ENCODE results near the gene TSC2.

Gene TSC2

DNA sequence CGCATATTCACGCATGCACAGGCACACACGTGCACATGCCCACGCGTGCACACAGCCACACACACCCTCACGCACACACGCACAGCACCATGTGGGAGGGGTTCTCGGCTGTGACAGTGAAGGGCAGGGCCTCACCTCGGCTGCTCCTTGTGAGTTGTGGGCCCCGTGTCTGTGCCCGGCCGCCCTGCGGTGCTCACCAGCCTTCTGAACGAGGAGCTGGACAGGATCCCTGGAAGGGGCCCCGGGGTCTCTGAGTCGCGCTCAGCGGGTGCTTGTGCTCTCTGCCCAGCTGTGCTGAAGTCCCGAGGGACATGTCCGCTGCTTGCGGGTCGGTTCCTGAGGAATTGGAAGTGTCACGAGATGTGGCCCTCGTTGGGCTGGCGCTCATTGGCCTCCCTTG is 16.1 kb downstream of the TSC2 start:
- in situ Hi-C loops (cut with MboI; ENCODE audit: low sequenced_read_pairs) = no loop called here

DNA sequence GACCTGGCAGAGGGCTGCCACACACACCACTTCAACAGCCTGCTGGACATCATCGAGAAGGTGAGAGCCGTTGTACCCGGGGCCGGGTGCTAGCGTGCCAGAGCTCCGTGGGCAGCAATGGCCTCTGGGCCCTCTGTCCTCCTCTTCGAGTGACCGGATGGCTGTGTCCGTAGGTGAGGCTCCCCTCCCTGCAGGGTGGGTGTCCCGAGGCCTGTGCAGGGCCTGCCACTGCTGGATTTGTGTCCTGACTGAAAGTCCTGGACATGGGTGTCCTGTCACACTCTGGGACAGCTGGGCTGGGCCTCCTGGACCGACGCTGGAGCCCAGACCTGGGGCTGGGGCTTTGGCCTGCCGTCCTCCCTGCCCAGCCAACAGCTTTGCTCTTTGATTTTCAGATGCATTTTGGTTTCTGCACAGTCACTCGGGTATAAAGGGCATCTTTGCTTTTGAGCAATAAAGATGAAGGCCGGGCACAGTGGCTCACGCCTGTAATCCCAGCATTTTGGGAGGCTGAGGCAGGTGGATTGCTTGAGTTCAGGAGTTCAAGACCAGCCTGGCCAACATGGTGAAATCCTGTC is 16.7 kb downstream of the TSC2 start:
- in situ Hi-C loops (cut with MboI; ENCODE audit: low sequenced_read_pairs) = no loop called here

DNA sequence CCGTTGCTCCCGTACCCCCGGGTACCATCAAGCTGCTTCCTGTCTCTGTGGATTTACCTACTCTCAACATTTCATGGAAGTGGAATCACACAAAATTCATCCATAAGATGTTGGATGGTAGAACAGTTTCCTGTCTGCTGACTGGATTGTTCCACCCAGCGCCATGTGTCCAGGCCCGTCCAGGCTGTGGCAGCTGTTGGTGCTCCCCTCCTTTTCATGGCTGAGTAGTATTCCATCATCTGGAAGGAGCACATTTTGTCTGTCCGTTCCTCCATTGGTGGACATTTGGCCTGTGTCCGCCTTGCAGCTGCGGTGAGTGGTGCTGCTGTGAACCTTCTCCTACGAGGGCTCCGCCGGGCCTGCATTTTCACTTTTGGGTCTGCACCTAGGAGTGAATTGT is 18.4 kb downstream of the TSC2 start:
- in situ Hi-C loops (cut with MboI; ENCODE audit: low sequenced_read_pairs) = no loop called here

DNA sequence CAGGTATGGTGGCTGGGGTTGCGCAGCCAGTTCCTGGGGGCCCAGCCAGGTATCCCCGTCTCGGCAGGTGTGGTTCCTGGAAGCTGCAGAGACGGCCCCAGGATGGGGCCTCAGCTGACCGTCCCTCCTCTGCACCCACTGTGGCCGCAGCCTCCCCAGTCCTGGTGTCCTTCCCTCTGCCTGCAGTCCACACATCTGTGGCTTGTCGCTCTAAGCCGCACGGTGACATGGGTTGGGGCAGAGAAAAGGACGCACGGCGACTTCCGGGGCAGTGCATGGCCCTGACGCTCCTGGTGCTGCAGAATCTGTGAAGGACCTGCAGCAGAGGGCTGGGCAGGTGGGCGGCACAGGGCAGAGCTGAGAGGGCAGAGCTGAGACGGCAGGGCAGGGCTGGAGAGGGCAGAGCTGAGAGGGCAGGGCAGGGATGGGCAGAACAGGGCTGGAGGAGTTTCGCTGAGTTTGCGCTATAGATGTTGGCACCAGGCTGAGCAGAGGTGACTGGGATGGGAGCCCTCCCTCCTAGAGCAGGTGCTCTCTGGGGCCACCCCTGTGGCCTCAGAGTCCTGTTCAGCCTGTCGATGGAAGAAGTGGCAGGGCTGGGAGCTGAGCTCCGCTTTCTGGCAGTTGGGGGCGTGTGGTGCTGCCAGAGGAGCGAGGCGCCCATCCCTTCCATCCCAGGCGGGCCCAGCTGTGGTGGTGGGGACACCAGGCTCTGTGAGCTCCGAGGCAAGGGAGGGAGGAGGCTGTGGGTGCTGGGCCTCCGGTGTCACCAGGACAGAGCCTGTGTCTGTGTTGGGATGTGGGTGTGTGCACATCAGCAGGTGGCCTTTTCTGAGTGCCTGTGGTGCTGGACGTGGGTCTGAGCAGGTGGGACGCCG is 23.0 kb downstream of the TSC2 start:
- in situ Hi-C loops (cut with MboI; ENCODE audit: low sequenced_read_pairs) = no loop called here

DNA sequence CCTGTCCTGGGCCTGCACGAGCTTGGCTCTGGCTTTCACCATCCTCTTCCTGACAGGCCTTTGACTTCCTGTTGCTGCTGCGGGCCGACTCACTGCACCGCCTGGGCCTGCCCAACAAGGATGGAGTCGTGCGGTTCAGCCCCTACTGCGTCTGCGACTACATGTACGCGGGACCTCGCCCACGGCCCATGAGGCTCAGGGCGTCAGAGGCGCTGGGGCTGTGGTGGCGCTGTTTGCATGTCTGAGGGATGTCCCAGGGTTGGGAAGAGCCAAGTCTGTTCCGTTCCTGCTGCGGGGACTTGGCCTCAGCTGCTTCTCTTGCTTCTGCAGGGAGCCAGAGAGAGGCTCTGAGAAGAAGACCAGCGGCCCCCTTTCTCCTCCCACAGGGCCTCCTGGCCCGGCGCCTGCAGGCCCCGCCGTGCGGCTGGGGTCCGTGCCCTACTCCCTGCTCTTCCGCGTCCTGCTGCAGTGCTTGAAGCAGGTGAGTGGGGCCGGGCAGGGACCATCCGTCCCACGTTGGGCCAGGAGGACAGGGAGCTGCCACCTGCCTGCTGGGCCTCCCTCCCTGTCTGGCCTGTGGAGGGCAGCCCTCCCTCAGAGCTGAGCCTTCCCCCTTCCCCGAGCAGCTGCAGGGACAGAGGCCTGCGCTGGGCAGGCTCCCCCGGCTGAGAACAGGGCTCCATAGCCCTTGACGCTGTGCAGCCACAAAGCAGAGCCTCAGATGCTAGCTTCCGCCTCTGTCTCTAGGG is 23.8 kb downstream of the TSC2 start:
- in situ Hi-C loops (cut with MboI; ENCODE audit: low sequenced_read_pairs) = no loop called here

DNA sequence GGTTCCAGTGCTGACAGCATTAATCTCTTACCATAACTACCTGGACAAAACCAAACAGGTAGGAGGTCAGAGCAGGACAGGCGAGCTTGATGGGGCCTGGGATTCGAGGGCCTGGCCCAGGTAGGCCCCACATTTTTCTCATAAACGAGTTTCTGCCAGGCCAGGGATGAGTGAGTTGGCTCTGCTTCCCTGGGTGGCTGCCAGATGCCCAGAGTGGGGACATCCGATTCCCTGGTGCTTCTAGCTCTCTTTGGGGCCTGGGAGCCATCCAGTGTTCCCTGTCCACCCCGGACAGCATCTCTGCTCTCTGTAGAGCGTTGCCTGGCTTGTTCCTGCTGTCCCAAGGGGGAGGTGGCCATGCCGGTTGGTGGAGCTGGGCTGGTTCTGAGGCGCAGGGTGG is 25.1 kb downstream of the TSC2 start:
- in situ Hi-C loops (cut with MboI; ENCODE audit: low sequenced_read_pairs) = no loop called here

DNA sequence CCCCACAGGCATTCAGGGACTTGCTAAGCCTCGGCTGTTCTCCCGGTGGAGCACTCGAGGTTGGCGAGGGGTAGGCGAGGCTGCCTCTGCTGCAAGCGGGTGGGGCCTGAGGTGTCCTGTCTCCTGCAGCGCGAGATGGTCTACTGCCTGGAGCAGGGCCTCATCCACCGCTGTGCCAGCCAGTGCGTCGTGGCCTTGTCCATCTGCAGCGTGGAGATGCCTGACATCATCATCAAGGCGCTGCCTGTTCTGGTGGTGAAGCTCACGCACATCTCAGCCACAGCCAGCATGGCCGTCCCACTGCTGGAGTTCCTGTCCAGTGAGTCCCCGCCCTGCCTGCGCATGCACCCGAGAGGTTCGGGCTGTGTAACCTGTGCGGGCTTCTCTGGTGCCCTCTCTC is 26.3 kb downstream of the TSC2 start:
- in situ Hi-C loops (cut with MboI; ENCODE audit: low sequenced_read_pairs) = no loop called here

DNA sequence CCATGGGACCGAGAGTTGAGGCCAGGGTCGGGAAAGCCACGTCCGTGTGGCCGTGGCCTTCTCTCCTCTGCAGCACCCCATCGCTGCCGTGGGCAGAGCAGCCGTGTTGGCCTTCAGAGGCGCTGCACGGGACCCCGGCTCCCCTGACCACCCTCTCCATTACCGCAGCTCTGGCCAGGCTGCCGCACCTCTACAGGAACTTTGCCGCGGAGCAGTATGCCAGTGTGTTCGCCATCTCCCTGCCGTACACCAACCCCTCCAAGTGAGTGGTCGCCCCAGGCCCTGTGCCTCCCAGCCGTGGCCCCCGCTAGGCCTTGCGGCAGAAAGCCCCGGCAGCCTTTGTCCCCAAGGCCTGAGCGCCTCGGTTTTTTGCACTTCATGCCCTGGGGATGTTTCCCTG is 27.8 kb downstream of the TSC2 start:
- in situ Hi-C loops (cut with MboI; ENCODE audit: low sequenced_read_pairs) = no loop called here

DNA sequence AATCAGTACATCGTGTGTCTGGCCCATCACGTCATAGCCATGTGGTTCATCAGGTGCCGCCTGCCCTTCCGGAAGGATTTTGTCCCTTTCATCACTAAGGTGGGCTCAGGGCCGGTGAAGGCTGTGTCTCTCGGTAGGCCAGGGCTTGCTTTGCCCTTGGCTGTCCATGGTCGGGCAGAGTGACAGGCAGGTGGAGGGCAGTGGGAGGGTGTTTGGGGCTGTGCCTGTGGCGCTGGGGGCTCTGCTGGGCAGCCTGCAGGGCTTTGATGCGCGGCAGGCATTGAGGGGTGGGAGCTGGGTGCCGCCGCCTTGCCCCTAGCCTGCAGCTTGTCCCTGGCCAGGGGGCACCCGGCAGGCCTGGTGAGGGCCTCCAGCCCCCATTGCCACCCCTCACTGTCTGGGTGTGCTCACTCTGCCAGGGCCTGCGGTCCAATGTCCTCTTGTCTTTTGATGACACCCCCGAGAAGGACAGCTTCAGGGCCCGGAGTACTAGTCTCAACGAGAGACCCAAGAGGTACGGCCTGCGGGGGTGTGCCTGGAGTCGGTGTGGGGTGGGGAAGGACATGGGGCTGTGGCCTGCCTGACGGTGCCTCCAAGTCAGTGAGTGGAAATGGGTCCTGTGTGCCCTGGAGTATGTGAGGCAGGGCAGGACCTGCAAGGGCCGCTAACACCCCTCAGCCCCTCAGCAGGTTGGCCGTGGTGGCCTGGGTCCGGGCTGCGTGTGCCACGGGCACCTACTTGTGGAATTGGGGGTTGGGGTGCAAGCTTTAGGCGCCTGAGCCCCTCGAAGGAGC is 28.5 kb downstream of the TSC2 start:
- in situ Hi-C loops (cut with MboI; ENCODE audit: low sequenced_read_pairs) = no loop called here

DNA sequence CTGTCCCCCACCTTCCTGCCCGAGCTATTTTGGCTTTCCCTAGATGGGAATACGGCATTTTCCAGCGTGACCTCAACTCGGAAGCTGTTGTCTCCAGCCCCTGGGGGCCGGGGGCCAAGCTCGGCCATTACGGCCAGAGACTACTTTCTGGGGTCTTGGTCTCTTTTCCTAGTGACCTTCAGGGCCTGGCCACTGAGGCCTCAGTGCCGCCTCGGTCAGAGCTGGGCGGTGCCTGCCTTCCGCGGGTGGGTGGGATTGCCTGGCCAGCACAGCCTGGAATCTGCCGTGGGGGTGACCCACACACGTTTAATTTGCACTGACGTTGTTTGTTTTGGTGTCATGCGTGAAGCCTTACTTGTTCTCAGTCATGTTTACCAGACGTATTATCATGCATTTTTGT is 29.2 kb downstream of the TSC2 start:
- in situ Hi-C loops (cut with MboI; ENCODE audit: low sequenced_read_pairs) = no loop called here

DNA sequence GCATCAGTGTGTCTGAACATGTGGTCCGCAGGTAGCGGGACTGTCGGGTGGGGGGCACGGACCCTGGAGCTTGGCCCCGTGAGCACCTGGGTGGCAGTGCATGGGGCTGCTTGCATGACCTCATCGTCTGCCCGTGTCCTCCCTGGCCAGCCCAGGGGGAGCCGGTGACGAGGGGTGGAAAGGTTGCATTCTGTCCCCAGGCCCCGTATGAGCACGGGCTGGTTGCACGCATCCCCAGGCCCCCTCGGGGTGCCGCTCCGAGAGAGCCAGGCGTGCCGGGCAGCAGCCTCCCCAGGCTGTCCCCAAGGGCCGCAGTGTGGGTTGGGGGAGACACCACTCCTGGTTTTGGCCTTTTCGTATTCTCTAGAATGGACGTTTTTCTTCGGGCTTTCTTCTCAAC is 29.9 kb downstream of the TSC2 start:
- in situ Hi-C loops (cut with MboI; ENCODE audit: low sequenced_read_pairs) = no loop called here

DNA sequence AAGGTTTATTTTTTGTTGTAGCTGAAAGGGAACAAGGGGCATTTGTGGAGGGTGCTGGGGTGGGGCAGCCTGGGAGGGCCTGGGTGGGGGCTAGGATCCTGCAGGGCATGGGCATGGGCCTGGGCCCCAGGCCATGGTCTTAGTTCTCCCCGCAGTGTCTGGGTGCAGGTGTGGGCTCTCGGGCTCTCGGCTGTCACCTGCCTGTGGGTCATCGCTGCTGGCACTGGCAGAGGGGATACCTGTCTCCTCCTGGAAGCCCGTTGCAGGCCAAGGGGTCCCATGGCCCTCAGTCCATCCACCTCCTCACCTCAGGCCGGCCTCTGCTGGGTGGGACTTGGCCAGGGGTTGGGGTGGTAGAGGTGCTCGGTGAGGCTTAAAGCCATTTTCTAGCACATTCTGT is 30.3 kb downstream of the TSC2 start:
- in situ Hi-C loops (cut with MboI; ENCODE audit: low sequenced_read_pairs) = no loop called here

DNA sequence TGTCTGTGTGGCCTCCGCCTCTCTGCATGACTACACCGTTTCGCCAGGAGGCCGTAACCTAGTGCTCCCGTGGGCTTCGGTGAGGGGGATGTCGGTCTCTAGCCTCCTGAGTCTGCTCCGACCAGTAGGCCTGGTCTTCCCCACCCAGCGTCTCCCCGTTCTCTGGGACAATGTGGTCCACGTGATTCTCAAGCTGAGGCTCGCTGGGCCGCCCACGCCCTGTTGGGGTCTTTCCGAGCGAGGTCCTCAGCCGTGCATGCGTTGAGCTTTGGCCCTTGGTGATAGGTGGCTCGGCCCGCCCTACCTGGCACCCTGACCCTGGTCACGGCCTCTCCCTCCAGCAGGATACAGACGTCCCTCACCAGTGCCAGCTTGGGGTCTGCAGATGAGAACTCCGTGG is 30.9 kb downstream of the TSC2 start:
- in situ Hi-C loops (cut with MboI; ENCODE audit: low sequenced_read_pairs) = no loop called here

DNA sequence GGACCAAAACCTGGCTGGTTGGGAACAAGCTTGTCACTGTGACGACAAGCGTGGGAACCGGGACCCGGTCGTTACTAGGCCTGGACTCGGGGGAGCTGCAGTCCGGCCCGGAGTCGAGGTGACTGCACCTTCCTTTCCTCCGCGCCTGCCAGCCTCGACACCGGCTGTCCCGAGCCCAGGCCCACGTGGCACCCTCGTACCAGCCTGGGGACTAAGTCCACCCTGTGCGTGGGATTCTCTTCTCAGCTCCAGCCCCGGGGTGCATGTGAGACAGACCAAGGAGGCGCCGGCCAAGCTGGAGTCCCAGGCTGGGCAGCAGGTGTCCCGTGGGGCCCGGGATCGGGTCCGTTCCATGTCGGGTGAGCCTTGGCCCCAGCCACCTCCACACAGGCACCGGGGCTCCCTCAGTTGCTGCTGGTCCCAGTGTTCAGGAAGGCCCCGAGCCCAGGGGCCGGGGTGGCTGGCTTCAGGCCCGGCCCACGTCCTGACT is 31.6 kb downstream of the TSC2 start:
- in situ Hi-C loops (cut with MboI; ENCODE audit: low sequenced_read_pairs) = no loop called here

DNA sequence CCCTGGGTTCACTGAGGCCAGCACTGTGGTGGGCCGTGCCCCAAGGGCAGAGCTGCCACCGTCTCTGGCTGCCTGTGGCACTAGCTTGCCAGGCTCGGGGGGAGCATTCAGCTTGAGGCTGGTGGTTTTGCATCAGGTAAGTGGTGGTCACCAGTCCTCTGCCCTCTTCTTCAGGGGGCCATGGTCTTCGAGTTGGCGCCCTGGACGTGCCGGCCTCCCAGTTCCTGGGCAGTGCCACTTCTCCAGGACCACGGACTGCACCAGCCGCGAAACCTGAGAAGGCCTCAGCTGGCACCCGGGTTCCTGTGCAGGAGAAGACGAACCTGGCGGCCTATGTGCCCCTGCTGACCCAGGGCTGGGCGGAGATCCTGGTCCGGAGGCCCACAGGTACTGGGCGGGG is 32.2 kb downstream of the TSC2 start:
- in situ Hi-C loops (cut with MboI; ENCODE audit: low sequenced_read_pairs) = no loop called here

DNA sequence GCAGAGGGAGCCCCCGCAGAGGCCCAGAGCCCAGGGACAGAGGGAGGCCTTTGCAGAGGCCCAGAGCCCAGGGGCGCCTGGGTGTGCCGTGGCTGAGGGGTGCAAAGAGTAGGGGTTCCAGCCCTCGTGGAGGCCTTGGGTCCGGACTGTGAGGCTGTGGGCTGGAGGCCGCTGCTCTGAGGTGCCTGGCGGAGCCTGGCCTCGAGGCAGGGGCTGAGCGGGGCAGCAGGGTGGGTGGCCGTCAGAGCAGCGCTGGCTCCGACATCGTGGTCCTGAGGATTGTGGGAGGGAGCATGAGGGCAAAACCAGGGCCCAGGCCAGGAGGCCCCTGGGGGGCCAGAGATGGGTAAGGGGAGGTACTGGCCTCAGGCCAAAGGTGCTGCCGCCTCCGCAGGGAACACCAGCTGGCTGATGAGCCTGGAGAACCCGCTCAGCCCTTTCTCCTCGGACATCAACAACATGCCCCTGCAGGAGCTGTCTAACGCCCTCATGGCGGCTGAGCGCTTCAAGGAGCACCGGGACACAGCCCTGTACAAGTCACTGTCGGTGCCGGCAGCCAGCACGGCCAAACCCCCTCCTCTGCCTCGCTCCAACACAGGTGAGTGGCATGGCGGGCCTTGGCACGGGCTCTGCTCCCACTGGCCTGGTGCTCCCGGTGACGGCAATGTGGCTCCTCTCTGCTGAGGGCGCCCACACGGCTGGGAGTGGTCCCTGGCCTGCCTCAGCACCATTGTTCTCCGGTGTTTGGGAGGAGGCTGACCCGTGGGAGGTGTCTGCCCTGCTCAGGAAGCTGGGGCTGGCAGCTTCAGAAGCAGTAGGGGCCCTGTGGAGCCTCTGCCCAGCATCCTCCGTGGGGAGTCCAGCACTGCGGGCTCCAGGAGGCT is 33.7 kb downstream of the TSC2 start:
- in situ Hi-C loops (cut with MboI; ENCODE audit: low sequenced_read_pairs) = no loop called here

DNA sequence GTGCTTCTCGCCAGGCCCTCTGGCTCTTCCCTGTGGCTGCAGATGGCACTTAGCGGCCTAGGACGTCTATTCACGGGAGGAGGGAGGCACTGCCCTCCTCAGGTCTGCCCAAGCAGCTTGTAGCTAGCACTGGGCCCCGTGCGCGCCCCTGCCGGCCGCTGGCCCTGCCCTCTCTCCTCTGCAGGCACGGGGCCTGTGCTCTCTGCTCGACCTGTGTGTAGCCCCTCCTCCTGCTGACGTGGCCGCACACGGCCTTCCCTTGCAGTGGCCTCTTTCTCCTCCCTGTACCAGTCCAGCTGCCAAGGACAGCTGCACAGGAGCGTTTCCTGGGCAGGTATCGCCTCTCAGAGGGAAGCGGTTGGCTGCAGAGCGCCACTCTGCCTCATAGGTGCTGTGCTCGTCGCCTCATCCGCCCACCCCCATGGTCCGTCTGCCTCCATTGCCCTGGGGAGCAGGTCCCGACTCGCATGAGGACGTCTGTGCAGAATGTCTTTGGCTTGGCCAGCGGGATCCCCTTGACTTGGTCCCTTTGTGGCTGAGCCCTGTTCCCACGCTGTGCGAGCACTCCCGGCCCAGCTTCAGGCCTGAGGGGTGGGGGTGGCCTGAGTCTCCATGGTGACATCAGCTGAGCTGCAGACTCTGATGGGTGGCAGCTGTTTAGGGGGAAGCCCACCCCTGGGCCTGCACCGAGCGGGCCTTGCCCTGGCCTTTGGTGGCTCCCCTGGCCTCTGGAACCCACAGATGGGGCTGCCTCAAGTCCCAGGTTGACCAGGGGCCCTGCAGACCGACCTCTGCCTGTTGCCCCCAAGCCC is 34.6 kb downstream of the TSC2 start:
- in situ Hi-C loops (cut with MboI; ENCODE audit: low sequenced_read_pairs) = no loop called here

DNA sequence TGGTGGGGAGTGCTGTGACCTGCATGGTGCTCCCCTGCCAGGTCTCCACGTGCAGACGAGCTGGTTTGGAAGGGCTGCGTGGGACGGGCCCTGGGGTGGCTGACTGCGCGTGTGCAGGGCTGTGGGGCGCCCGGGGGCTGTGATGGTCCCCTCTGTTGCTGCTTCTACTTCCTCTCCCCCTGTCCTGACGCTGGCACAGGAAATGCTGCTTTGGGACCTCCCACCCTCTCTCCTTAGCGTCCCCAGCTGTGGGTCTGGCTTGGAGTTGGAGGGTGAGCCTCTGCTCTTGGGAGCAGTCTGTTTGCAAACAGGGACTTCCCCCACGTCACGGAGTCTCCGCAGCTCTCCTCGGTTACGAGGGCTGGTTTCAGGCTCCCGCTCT is 35.2 kb downstream of the TSC2 start:
- in situ Hi-C loops (cut with MboI; ENCODE audit: low sequenced_read_pairs) = no loop called here

DNA sequence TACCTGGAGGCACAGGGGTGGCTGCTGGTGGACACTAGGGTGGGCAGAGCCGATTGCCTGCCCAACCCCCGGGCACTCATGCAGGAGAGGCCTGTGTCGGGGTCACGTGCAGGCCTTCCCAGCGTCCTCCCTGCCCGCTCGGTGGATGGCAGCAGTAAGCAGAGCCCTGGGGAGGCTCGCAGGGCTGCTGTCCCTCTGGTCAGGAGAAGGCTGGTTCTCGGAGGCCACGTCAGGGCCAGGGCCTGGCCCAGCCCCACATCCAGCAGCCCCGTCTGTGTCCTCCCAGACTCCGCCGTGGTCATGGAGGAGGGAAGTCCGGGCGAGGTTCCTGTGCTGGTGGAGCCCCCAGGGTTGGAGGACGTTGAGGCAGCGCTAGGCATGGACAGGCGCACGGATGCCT is 35.6 kb downstream of the TSC2 start:
- in situ Hi-C loops (cut with MboI; ENCODE audit: low sequenced_read_pairs) = no loop called here
